Measurements from ENCODE around the gene FAM170A. TPM values are rescaled to one million over a fixed set of nuclear protein-coding genes. Genes with fewer than 3 reads are reported as not detected.

Gene FAM170A
- total RNA-seq, 1 donor from 2014 or later = 0.23 TPM

DNA sequence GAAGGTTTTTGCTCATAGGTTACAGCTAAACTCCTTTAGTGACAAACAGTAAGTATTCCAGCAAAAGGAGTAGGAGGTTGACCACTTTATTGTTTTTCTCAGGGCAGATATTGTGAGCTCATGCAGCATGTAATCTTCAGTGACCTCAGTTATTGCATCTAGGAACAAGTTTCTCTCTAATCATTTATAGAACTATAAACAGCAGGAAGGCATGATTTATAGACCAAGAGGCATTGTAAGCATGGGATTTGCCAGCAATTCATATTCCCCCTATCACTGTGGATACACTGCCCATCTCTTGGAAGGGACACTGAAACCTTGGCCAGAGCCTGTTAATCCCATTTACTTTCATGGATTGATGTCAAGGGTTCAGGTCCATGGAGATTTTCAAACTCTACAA is 15.4 kb upstream of the FAM170A start:
- no peak overlapping the region for H3K27ac Mint-ChIP-seq (ENCODE audit: unreplicated experiment)
- H3K4me3 Mint-ChIP-seq (ENCODE audit: unreplicated experiment) = no peak overlapping the region
- no peaks in the 10 kb centered on the region for H3K36me3 Mint-ChIP-seq (ENCODE audit: low read depth, unreplicated experiment)

DNA sequence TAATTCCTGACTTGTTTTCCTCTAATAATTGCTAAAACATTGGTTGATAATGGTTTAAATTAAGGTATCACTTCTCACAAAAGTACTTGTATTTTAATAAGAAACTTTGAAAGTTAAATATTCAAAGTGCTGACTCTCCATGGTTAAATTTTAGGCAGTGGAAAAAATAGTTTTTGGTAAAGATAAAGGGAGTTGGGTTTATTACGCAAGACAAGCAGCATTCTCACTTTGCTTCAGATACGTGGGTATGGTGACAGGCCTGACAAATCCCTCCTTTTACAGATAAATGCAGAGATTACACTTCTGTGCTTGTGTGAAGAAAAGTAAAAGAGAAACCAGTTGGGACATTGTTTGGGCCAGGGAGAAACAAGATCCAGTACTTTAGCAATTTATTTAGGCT is 14.5 kb upstream of the FAM170A start:
- H3K4me3 Mint-ChIP-seq (ENCODE audit: unreplicated experiment) = no peak overlapping the region
- no peak overlapping the region for H3K27ac Mint-ChIP-seq (ENCODE audit: unreplicated experiment)
- no peak for DNase-seq (ENCODE audit: low spot score)

More for the DNA sequence above, 15.4 kb upstream of the FAM170A start:
- no peaks in the 10 kb centered on the region for H3K27me3 Mint-ChIP-seq (ENCODE audit: unreplicated experiment)
- no peak for DNase-seq (ENCODE audit: low spot score)
- H3K4me1 Mint-ChIP-seq (ENCODE audit: unreplicated experiment) = no peaks in the 10 kb centered on the region
- TF ChIP-seq, protein P1, sequence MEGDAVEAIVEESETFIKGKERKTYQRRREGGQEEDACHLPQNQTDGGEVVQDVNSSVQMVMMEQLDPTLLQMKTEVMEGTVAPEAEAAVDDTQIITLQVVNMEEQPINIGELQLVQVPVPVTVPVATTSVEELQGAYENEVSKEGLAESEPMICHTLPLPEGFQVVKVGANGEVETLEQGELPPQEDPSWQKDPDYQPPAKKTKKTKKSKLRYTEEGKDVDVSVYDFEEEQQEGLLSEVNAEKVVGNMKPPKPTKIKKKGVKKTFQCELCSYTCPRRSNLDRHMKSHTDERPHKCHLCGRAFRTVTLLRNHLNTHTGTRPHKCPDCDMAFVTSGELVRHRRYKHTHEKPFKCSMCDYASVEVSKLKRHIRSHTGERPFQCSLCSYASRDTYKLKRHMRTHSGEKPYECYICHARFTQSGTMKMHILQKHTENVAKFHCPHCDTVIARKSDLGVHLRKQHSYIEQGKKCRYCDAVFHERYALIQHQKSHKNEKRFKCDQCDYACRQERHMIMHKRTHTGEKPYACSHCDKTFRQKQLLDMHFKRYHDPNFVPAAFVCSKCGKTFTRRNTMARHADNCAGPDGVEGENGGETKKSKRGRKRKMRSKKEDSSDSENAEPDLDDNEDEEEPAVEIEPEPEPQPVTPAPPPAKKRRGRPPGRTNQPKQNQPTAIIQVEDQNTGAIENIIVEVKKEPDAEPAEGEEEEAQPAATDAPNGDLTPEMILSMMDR (IDR thresholded peaks at IDR 0.05; ENCODE audit: unreplicated experiment) = no peak
- H3K9me3 Mint-ChIP-seq (ENCODE audit: unreplicated experiment) = no peaks in the 10 kb centered on the region

DNA sequence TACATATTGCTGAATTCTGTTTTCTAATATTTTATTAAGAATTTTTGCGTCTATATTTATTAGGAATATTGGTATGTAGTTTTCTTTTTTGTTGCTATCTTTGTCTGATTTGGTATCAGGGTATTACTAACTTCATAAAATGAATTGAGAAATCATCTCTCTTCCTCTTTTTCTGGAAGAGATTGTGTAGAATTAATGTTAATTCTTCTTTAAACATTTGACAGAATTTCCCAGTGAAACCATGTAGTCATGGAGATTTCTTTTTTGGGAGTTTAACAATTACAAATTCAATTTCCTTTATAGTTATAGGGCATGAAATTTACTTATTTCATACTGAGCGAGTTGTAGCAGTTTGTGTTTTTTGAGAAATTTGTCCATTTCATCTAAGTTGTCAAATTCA is 3.3 kb upstream of the FAM170A start:
- no peaks in the 10 kb centered on the region for H3K36me3 Mint-ChIP-seq (ENCODE audit: low read depth, unreplicated experiment)
- DNase-seq (ENCODE audit: low spot score) = no peak
- H3K27ac Mint-ChIP-seq (ENCODE audit: unreplicated experiment) = no peak overlapping the region
- no peaks in the 10 kb centered on the region for H3K27me3 Mint-ChIP-seq (ENCODE audit: unreplicated experiment)
- H3K4me3 Mint-ChIP-seq (ENCODE audit: unreplicated experiment) = no peak overlapping the region
- peaks cover 5% of the 10 kb centered on the region for H3K4me1 Mint-ChIP-seq (ENCODE audit: unreplicated experiment)
- no peaks in the 10 kb centered on the region for H3K9me3 Mint-ChIP-seq (ENCODE audit: unreplicated experiment)
- TF ChIP-seq, protein P1 (IDR thresholded peaks at IDR 0.05; ENCODE audit: unreplicated experiment) = no peak

More for the DNA sequence above, 14.5 kb upstream of the FAM170A start:
- Mint-ChIP-seq H3K27me3 (ENCODE audit: unreplicated experiment) (no peaks in the 10 kb centered on the region), H3K36me3 (ENCODE audit: low read depth, unreplicated experiment) (no peaks in the 10 kb centered on the region), H3K9me3 (ENCODE audit: unreplicated experiment) (no peaks in the 10 kb centered on the region), H3K4me1 (ENCODE audit: unreplicated experiment) (no peaks in the 10 kb centered on the region)
- TF ChIP-seq, protein P1 (IDR thresholded peaks at IDR 0.05; ENCODE audit: unreplicated experiment) = no peak

- no peaks in the 10 kb centered on the region for H3K36me3 Mint-ChIP-seq (ENCODE audit: low read depth, unreplicated experiment)
- H3K9me3 Mint-ChIP-seq (ENCODE audit: unreplicated experiment) = no peaks in the 10 kb centered on the region
- H3K27ac Mint-ChIP-seq (ENCODE audit: unreplicated experiment) = no peak overlapping the region
- H3K27me3 Mint-ChIP-seq (ENCODE audit: unreplicated experiment) = peaks cover 2% of the 10 kb centered on the region
- no peak overlapping the region for H3K4me3 Mint-ChIP-seq (ENCODE audit: unreplicated experiment)
- TF ChIP-seq, protein P1 (IDR thresholded peaks at IDR 0.05; ENCODE audit: unreplicated experiment) = no peak
- DNase-seq (ENCODE audit: low spot score) = no peak
- H3K4me1 Mint-ChIP-seq (ENCODE audit: unreplicated experiment) = peaks cover 8% of the 10 kb centered on the region
Observed at GRCh38 chr5:119630752-119631440, 1.5 kb downstream of the FAM170A start.

- DNase-seq (ENCODE audit: low spot score) = no peak
- Mint-ChIP-seq H3K36me3 (ENCODE audit: low read depth, unreplicated experiment) (no peaks in the 10 kb centered on the region), H3K4me1 (ENCODE audit: unreplicated experiment) (peaks cover 8% of the 10 kb centered on the region), H3K4me3 (ENCODE audit: unreplicated experiment) (no peak overlapping the region), H3K27ac (ENCODE audit: unreplicated experiment) (no peak overlapping the region), H3K27me3 (ENCODE audit: unreplicated experiment) (peaks cover 2% of the 10 kb centered on the region), H3K9me3 (ENCODE audit: unreplicated experiment) (no peaks in the 10 kb centered on the region)
- TF ChIP-seq, protein P1 (IDR thresholded peaks at IDR 0.05; ENCODE audit: unreplicated experiment) = no peak
Observed at GRCh38 chr5:119631660-119632059, 2.3 kb downstream of the FAM170A start.
